Measurements from ENCODE around the gene GALNT9. TPM values are rescaled to one million over a fixed set of nuclear protein-coding genes. Genes with fewer than 3 reads are reported as not detected.

GALNT9 gene
- total RNA-seq, 1 donor from 2014 or later: 2.1 TPM

DNA sequence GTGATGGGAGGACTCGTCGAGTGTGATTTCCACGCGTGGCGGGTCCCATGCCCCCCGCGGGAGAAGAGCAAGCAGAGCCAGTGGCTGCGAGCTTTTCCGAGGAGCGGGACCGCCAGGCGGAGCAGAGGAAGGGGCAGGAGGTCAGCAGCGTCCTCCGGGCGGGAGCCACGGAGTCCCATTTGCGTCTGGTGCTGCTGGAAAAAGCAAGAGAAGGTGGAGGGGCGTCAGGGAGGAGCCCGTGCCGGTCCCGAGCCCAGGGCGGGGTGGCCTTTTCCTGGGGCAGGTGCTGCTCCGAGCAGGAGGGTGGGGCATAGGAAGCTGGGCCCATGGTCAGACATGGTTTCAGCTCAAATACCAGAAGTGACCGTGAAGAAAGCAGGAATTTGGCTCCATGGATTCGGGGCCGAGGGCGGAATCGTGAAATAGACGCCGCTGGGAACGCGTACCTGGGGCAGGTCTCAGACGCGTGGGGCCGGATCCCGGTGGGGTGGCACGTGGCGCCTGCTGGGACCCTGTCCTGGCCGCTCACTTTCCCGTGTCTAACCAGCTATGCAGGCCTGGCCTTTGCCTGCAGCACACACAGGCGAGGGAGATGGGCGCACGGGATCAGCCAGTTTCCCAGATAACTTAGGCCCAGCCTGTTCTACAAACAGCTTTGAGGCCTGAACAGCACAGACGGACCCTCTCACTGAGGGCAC is 60.0 kb downstream of the GALNT9 start:
- no peaks in the 10 kb centered on the region for H3K27me3 ChIP-seq (ENCODE audit: insufficient read depth, low read length)
- Mint-ChIP-seq H3K27me3 (ENCODE audit: low read depth, unreplicated experiment) (peaks cover 49% of the 10 kb centered on the region), H3K9me3 (ENCODE audit: unreplicated experiment) (peaks cover 3% of the 10 kb centered on the region), H3K4me3 (ENCODE audit: unreplicated experiment) (no peak overlapping the region), H3K36me3 (ENCODE audit: low read depth, unreplicated experiment) (peaks cover 4% of the 10 kb centered on the region), H3K27ac (ENCODE audit: unreplicated experiment) (no peak overlapping the region), H3K4me1 (ENCODE audit: low read depth, unreplicated experiment) (no peaks in the 10 kb centered on the region)
- no peak overlapping the region for H2AFZ ChIP-seq (ENCODE audit: low read depth, low read length)
- peaks cover 5% of the 10 kb centered on the region for H3K9me3 ChIP-seq (ENCODE audit: insufficient read depth, low read depth, low read length)
- no peak overlapping the region for H3K27ac ChIP-seq (ENCODE audit: low read depth, low read length)
- H3K9ac ChIP-seq (ENCODE audit: low read length): no peak overlapping the region
- no peaks in the 10 kb centered on the region for H4K20me1 ChIP-seq (ENCODE audit: insufficient read depth, low read length)
- H3K79me2 ChIP-seq (ENCODE audit: insufficient read depth, low read length): no peaks in the 10 kb centered on the region
- TF ChIP-seq EZH2 (IDR thresholded peaks at IDR 0.05; ENCODE audit: insufficient read depth, low read length): no peak
- TF ChIP-seq, protein P1, sequence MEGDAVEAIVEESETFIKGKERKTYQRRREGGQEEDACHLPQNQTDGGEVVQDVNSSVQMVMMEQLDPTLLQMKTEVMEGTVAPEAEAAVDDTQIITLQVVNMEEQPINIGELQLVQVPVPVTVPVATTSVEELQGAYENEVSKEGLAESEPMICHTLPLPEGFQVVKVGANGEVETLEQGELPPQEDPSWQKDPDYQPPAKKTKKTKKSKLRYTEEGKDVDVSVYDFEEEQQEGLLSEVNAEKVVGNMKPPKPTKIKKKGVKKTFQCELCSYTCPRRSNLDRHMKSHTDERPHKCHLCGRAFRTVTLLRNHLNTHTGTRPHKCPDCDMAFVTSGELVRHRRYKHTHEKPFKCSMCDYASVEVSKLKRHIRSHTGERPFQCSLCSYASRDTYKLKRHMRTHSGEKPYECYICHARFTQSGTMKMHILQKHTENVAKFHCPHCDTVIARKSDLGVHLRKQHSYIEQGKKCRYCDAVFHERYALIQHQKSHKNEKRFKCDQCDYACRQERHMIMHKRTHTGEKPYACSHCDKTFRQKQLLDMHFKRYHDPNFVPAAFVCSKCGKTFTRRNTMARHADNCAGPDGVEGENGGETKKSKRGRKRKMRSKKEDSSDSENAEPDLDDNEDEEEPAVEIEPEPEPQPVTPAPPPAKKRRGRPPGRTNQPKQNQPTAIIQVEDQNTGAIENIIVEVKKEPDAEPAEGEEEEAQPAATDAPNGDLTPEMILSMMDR (IDR thresholded peaks at IDR 0.05; ENCODE audit: insufficient read depth, low read depth, low read length): no peak
- DNase-seq (ENCODE audit: low read depth): no peak
- no peaks in the 10 kb centered on the region for H3K4me1 ChIP-seq (ENCODE audit: insufficient read depth, low read length)
- no peaks in the 10 kb centered on the region for H3K36me3 ChIP-seq (ENCODE audit: insufficient read depth, low read length)
- no peak overlapping the region for H3K4me3 ChIP-seq (ENCODE audit: insufficient read depth, low read depth, low read length)
- FAIRE-seq: no peak
- no peak overlapping the region for H3K4me2 ChIP-seq (ENCODE audit: low read length)

DNA sequence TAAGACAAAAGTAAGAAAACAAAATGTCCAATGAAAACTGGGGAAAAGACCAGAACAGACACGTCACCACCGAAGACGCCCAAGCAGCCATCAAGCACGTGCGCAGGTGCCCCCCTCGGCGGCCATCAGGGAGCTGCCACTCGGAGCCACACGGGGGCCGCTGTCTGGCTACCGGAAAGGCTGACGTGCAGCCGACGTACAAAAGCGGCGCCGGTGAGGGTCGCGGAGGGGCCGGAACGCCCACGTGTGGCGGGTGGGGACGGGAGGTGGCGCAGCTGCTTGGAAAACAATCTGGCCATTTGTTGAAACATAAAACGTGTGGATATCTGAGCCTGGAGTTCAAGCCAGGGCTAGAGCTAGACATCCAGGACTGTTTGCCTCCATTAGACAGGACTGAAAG is 60.7 kb downstream of the GALNT9 start:
- H3K4me3 ChIP-seq (ENCODE audit: insufficient read depth, low read depth, low read length): no peak overlapping the region
- Mint-ChIP-seq H3K36me3 (ENCODE audit: low read depth, unreplicated experiment) (peaks cover 4% of the 10 kb centered on the region), H3K27me3 (ENCODE audit: low read depth, unreplicated experiment) (peaks cover 52% of the 10 kb centered on the region), H3K4me1 (ENCODE audit: low read depth, unreplicated experiment) (no peaks in the 10 kb centered on the region), H3K4me3 (ENCODE audit: unreplicated experiment) (no peak overlapping the region), H3K9me3 (ENCODE audit: unreplicated experiment) (peaks cover 3% of the 10 kb centered on the region), H3K27ac (ENCODE audit: unreplicated experiment) (no peak overlapping the region)
- H3K36me3 ChIP-seq (ENCODE audit: insufficient read depth, low read length): no peaks in the 10 kb centered on the region
- H4K20me1 ChIP-seq (ENCODE audit: insufficient read depth, low read length): no peaks in the 10 kb centered on the region
- no peaks in the 10 kb centered on the region for H3K4me1 ChIP-seq (ENCODE audit: insufficient read depth, low read length)
- no peak for TF ChIP-seq EZH2 (IDR thresholded peaks at IDR 0.05; ENCODE audit: insufficient read depth, low read length)
- no peak overlapping the region for H3K27ac ChIP-seq (ENCODE audit: low read depth, low read length)
- no peak for DNase-seq (ENCODE audit: low read depth)
- H3K9me3 ChIP-seq (ENCODE audit: insufficient read depth, low read depth, low read length): peaks cover 5% of the 10 kb centered on the region
- H3K9ac ChIP-seq (ENCODE audit: low read length): no peak overlapping the region
- no peak for FAIRE-seq
- H3K27me3 ChIP-seq (ENCODE audit: insufficient read depth, low read length): no peaks in the 10 kb centered on the region
- H2AFZ ChIP-seq (ENCODE audit: low read depth, low read length): no peak overlapping the region
- no peaks in the 10 kb centered on the region for H3K79me2 ChIP-seq (ENCODE audit: insufficient read depth, low read length)
- no peak overlapping the region for H3K4me2 ChIP-seq (ENCODE audit: low read length)

DNA sequence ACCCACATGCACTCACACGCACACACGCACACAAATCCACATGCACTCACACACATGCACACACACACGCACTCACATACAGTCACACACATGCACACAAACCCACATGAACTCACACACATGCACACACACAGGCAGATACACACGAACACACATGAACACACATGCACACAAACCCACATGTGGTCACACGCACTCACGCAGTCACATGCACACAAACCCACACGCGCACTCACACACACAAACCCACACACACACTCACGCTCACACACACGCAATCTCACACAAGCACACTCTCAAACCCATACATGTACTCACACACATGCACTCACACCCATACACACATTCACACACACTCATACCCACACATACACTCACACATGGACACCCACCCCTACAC is 61.5 kb downstream of the GALNT9 start:
- FAIRE-seq (no peak), DNase-seq (ENCODE audit: low read depth) (no peak)
- Mint-ChIP-seq H3K27me3 (ENCODE audit: low read depth, unreplicated experiment) (peaks cover 54% of the 10 kb centered on the region), H3K27ac (ENCODE audit: unreplicated experiment) (no peak overlapping the region), H3K9me3 (ENCODE audit: unreplicated experiment) (peaks cover 3% of the 10 kb centered on the region), H3K4me3 (ENCODE audit: unreplicated experiment) (no peak overlapping the region), H3K4me1 (ENCODE audit: low read depth, unreplicated experiment) (no peaks in the 10 kb centered on the region), H3K36me3 (ENCODE audit: low read depth, unreplicated experiment) (peaks cover 4% of the 10 kb centered on the region)
- Histone ChIP-seq H3K27me3 (ENCODE audit: insufficient read depth, low read length) (no peaks in the 10 kb centered on the region), H4K20me1 (ENCODE audit: insufficient read depth, low read length) (no peaks in the 10 kb centered on the region), H3K9ac (ENCODE audit: low read length) (no peak overlapping the region), H3K4me2 (ENCODE audit: low read length) (no peak overlapping the region), H3K79me2 (ENCODE audit: insufficient read depth, low read length) (no peaks in the 10 kb centered on the region), H3K4me3 (ENCODE audit: insufficient read depth, low read depth, low read length) (no peak overlapping the region), H3K36me3 (ENCODE audit: insufficient read depth, low read length) (no peaks in the 10 kb centered on the region), H2AFZ (ENCODE audit: low read depth, low read length) (no peak overlapping the region), H3K27ac (ENCODE audit: low read depth, low read length) (no peak overlapping the region), H3K4me1 (ENCODE audit: insufficient read depth, low read length) (no peaks in the 10 kb centered on the region), H3K9me3 (ENCODE audit: insufficient read depth, low read depth, low read length) (peaks cover 5% of the 10 kb centered on the region)
- TF ChIP-seq, protein P1 (IDR thresholded peaks at IDR 0.05; ENCODE audit: insufficient read depth, low read depth, low read length): no peak
- TF ChIP-seq EZH2 (IDR thresholded peaks at IDR 0.05; ENCODE audit: insufficient read depth, low read length): no peak

Data from astrocyte (in vitro differentiated cells and primary cell).